ENCODE results near the gene FAM83C. TPM values are rescaled to one million over a fixed set of nuclear protein-coding genes. Genes with fewer than 3 reads are reported as not detected.

Gene FAM83C
- total and polyA plus RNA-seq, 9 of the 15 experiments (the other 6 are each of a cell fraction or from before 2014, with no cell fraction given): not detected

GRCh38 chr20:35271073-35271882 lies 20.9 kb downstream of the FAM83C start (continued):
- TF ChIP-seq, protein P1, sequence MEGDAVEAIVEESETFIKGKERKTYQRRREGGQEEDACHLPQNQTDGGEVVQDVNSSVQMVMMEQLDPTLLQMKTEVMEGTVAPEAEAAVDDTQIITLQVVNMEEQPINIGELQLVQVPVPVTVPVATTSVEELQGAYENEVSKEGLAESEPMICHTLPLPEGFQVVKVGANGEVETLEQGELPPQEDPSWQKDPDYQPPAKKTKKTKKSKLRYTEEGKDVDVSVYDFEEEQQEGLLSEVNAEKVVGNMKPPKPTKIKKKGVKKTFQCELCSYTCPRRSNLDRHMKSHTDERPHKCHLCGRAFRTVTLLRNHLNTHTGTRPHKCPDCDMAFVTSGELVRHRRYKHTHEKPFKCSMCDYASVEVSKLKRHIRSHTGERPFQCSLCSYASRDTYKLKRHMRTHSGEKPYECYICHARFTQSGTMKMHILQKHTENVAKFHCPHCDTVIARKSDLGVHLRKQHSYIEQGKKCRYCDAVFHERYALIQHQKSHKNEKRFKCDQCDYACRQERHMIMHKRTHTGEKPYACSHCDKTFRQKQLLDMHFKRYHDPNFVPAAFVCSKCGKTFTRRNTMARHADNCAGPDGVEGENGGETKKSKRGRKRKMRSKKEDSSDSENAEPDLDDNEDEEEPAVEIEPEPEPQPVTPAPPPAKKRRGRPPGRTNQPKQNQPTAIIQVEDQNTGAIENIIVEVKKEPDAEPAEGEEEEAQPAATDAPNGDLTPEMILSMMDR (IDR thresholded peaks at IDR 0.05 in 2 of 3, conservative IDR thresholded peaks at IDR 0.05 in 1 of 3; ENCODE audit: insufficient read depth in 2 of 3, low read depth in 1 of 3, low read length in 3 of 3): peak in 2 of 3 experiments; percentile 16 to 44; a peak in 3 of 6 replicates
- TF ChIP-seq NFXL1 (CRISPR knock-in tag; IDR thresholded peaks at IDR 0.05): no peak
- TF ChIP-seq HMBOX1 (IDR thresholded peaks at IDR 0.05): 0 out of 2 replicates have a peak, but pooled peaks have one; percentile 32
- TF ChIP-seq KDM5B (IDR thresholded peaks at IDR 0.05; ENCODE audit: insufficient replicate concordance, low read depth, low read length): peak; percentile 61
- TF ChIP-seq NCOA6 (IDR thresholded peaks at IDR 0.05): no peak
- 0 out of 2 replicates have a peak, but pooled peaks have one; percentile 24 for TF ChIP-seq CEBPG (CRISPR knock-in tag; IDR thresholded peaks at IDR 0.05)
- TF ChIP-seq CEBPG (tag; conservative IDR thresholded peaks at IDR 0.05 in 1 of 2, IDR thresholded peaks at IDR 0.05 in 1 of 2): no peak
- TF ChIP-seq BRF1 (IDR thresholded peaks at IDR 0.05; ENCODE audit: borderline replicate concordance, extremely low read depth, insufficient read length): no peak
- TF ChIP-seq HCFC1 (IDR thresholded peaks at IDR 0.05; ENCODE audit: low read depth, low read length): no peak
- TF ChIP-seq CXXC5 (CRISPR knock-in tag; IDR thresholded peaks at IDR 0.05): 0 out of 2 replicates have a peak, but pooled peaks have one; percentile 10
- no peak for TF ChIP-seq FOXA1 (IDR thresholded peaks at IDR 0.05; ENCODE audit: borderline replicate concordance)
- TF ChIP-seq SUPT5H (IDR thresholded peaks at IDR 0.05): peak; percentile 40; the same call in 1 of the 2 replicates
- no peak for TF ChIP-seq BACH1 (tag; IDR thresholded peaks at IDR 0.05)
- TF ChIP-seq RBM22 (IDR thresholded peaks at IDR 0.05; ENCODE audit: low read depth, low read length, poor library complexity, severe bottlenecking): no peak
- no peak for TF ChIP-seq DLX4 (CRISPR knock-in tag; IDR thresholded peaks at IDR 0.05)
- TF ChIP-seq THRA (IDR thresholded peaks at IDR 0.05): no peak
- TF ChIP-seq POLR3G (IDR thresholded peaks at IDR 0.05; ENCODE audit: extremely low read depth, insufficient read length, insufficient replicate concordance): no peak
- no peak for TF ChIP-seq EZH2 (IDR thresholded peaks at IDR 0.05; ENCODE audit: borderline replicate concordance, low read depth, low read length)
- TF ChIP-seq ZNF639 (CRISPR knock-in tag; conservative IDR thresholded peaks at IDR 0.05 in 1 of 2, IDR thresholded peaks at IDR 0.05 in 1 of 2): no peak
- TF ChIP-seq ZNF212 (CRISPR knock-in tag; IDR thresholded peaks at IDR 0.05): no peak
- peak; percentile 41; the same call in 1 of the 2 replicates for TF ChIP-seq PHF8 (IDR thresholded peaks at IDR 0.05; ENCODE audit: borderline replicate concordance, low read length)
